Ovary (tissue), 3 donors: ENCODE data around the gene DIP2C.

Experiments
- EP300 ChIP-seq: sonication (generic); formaldehyde crosslinking; IDR thresholded peaks from one replicate; pipeline ENCODE4 v1.6.1; 2017; ENCODE audit warnings: antibody characterized with exemption
- POLR2A ChIP-seq: fragments of 450-650 bp; IDR thresholded peaks from one replicate; pipeline ENCODE4 v1.6.1; 2017; ENCODE audit warnings: antibody characterized with exemption, mild to moderate bottlenecking, moderate library complexity
- TF ChIP-seq, protein P1 (sequence below), 3 donors: fragments of 450-650 bp in 2 of 3; fragments of 200-600 bp in 1 of 3; IDR thresholded peaks; one replicate each; pipeline versions ENCODE4 v1.5.1 to v1.8.0; 2016 to 2022; ENCODE audit warnings: antibody characterized with exemption in 3 of 3, mild to moderate bottlenecking in 1 of 3
- donor health status: DM: no; HTN: no; CAD: no.

DNA sequence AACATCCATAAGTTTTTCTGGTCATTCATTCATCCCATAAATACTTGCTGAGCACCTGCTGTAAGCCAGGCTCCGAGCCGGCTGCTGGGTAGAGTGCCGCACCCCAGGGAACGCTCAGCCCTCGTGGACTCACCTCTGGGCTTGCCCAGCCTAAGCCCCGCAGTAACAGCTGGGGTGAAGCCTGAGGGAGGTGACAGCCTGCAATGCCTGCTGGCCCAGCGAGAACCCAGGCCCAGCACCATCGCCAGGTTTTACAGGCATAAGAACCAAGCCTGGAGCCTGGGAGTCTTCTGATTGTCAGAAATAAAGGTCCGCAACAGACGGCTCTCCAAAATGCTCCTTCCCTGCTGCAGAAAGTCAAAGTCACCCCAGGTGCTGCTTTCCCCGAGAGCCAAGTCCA, 348.8 kb downstream of the DIP2C start:
- TF ChIP-seq POLR2A = no peak
- TF ChIP-seq, protein P1, sequence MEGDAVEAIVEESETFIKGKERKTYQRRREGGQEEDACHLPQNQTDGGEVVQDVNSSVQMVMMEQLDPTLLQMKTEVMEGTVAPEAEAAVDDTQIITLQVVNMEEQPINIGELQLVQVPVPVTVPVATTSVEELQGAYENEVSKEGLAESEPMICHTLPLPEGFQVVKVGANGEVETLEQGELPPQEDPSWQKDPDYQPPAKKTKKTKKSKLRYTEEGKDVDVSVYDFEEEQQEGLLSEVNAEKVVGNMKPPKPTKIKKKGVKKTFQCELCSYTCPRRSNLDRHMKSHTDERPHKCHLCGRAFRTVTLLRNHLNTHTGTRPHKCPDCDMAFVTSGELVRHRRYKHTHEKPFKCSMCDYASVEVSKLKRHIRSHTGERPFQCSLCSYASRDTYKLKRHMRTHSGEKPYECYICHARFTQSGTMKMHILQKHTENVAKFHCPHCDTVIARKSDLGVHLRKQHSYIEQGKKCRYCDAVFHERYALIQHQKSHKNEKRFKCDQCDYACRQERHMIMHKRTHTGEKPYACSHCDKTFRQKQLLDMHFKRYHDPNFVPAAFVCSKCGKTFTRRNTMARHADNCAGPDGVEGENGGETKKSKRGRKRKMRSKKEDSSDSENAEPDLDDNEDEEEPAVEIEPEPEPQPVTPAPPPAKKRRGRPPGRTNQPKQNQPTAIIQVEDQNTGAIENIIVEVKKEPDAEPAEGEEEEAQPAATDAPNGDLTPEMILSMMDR (IDR thresholded peaks at IDR 0.05) = no peak
- TF ChIP-seq EP300 = no peak
